Epithelial cell of proximal tubule (primary cell): ENCODE measurements around the gene RNF208. TPM values are rescaled to one million over a fixed set of nuclear protein-coding genes. Genes with fewer than 3 reads are reported as not detected.

Experiments used
- DNase-seq: peaks from one replicate; pipeline ENCODE4 v3.0.0-alpha.2; 2011; ENCODE audit warnings: low read depth
- H3K4me3 ChIP-seq: 2 replicates; pipeline ENCODE4 v1.5.1; 2011; ENCODE audit warnings: low read depth, mild to moderate bottlenecking, low read length
- CTCF ChIP-seq: conservative IDR thresholded peaks from 2 replicates; pipeline ENCODE4 v1.5.1; 2012; ENCODE audit warnings: low read depth, mild to moderate bottlenecking, low read length
- total RNA-seq: library from RNA; depleted of rRNA; stranded (reverse); fragments of >200 nt; gene quantifications from 2 replicates; pipeline ENCODE4 v1.2.3, GENCODE V29; 2015

The RNF208 gene
- total RNA-seq, 1 donor from 2014 or later, result 1.5 TPM

- TF ChIP-seq CTCF, result no peak
- DNase-seq, result no peak
Observed at GRCh38 chr9:137172901-137173795, 48.9 kb downstream of the RNF208 start.

GRCh38 chr9:137171149-137171900 is 50.7 kb downstream of the RNF208 start:
- no peak for TF ChIP-seq CTCF
- H3K4me3 ChIP-seq, result no peak overlapping the region
- no peak for DNase-seq

More at GRCh38 chr9:137172901-137173795, 48.9 kb downstream of the RNF208 start:
- H3K4me3 ChIP-seq, result no peak overlapping the region

GRCh38 chr9:137170486-137171148 is 51.4 kb downstream of the RNF208 start:
- no peak overlapping the region for H3K4me3 ChIP-seq
- DNase-seq, result no peak
- no peak for TF ChIP-seq CTCF

Other genes starting within 250 kb of the RNF208 start
- gene PTGDS, start 244.7 kb downstream of the RNF208 start, total RNA-seq, result not detected in 2 replicates
- gene LCNL1, start 239.2 kb downstream of the RNF208 start, total RNA-seq, result not detected in 2 replicates
- gene PAXX, start 229.8 kb downstream of the RNF208 start, total RNA-seq, result 70.1 and 81.7 TPM in 2 replicates
- 2.2 and 2.4 TPM in 2 replicates for gene CLIC3, start 225.7 kb downstream of the RNF208 start, total RNA-seq
- 3.0 and 7.6 TPM in 2 replicates for gene ABCA2, start 194.0 kb downstream of the RNF208 start, total RNA-seq
- not detected in 2 replicates for gene FUT7, start 190.2 kb downstream of the RNF208 start, total RNA-seq
- gene NPDC1, start 176.1 kb downstream of the RNF208 start, total RNA-seq, result 19.7 and 47.7 TPM in 2 replicates
- gene ENTPD2, start 168.2 kb downstream of the RNF208 start, total RNA-seq, result 0.87 TPM in 1 of 2 replicates, not detected in the other
- gene SAPCD2, start 151.7 kb downstream of the RNF208 start, total RNA-seq, result 25.6 and 51.3 TPM in 2 replicates
- 2.1 and 2.2 TPM in 2 replicates for gene UAP1L1, start 144.7 kb downstream of the RNF208 start, total RNA-seq
- 46.0 and 74.3 TPM in 2 replicates for gene MAN1B1, start 135.3 kb downstream of the RNF208 start, total RNA-seq
- 66.9 and 125 TPM in 2 replicates for gene DPP7, start 107.5 kb downstream of the RNF208 start, total RNA-seq
- gene GRIN1, start 83.1 kb downstream of the RNF208 start, total RNA-seq, result not detected in 2 replicates
- gene LRRC26, start 52.2 kb downstream of the RNF208 start, total RNA-seq, result not detected in 2 replicates
- not detected in 2 replicates for gene TMEM210, start 50.2 kb downstream of the RNF208 start, total RNA-seq
- gene ANAPC2, start 33.7 kb downstream of the RNF208 start, total RNA-seq, result 16.7 TPM in 2 replicates
- gene SSNA1, start 33.6 kb downstream of the RNF208 start, total RNA-seq, result 139 and 185 TPM in 2 replicates
- gene TPRN, start 21.5 kb downstream of the RNF208 start, total RNA-seq, result 10.5 and 13.5 TPM in 2 replicates
- gene TMEM203, start 16.6 kb downstream of the RNF208 start, total RNA-seq, result 39.4 and 44.9 TPM in 2 replicates
- gene NDOR1, start 16.5 kb downstream of the RNF208 start, total RNA-seq, result 22.0 and 26.9 TPM in 2 replicates
- gene CYSRT1, start 2.9 kb upstream of the RNF208 start, total RNA-seq, result 0.17 and 0.94 TPM in 2 replicates
- not detected in 2 replicates for gene RNF224, start 5.3 kb upstream of the RNF208 start, total RNA-seq
- 0.07 TPM in 1 of 2 replicates, not detected in the other for gene SLC34A3, start 8.7 kb upstream of the RNF208 start, total RNA-seq
- gene TUBB4B, start 19.0 kb upstream of the RNF208 start, total RNA-seq, result 725 and 1,240 TPM in 2 replicates
- not detected in 2 replicates for gene STPG3, start 29.0 kb upstream of the RNF208 start, total RNA-seq
- 47.7 and 71.0 TPM in 2 replicates for gene NELFB, start 33.1 kb upstream of the RNF208 start, total RNA-seq
- 48.5 and 56.1 TPM in 2 replicates for gene TOR4A, start 55.5 kb upstream of the RNF208 start, total RNA-seq
- 2.2 and 4.9 TPM in 2 replicates for gene NRARP, start 80.0 kb upstream of the RNF208 start, total RNA-seq
- gene EXD3, start 200.9 kb upstream of the RNF208 start, total RNA-seq, result 4.1 and 29.2 TPM in 2 replicates
- gene NOXA1, start 201.2 kb upstream of the RNF208 start, total RNA-seq, result 0.14 and 2.1 TPM in 2 replicates
- gene ENTPD8, start 219.1 kb upstream of the RNF208 start, total RNA-seq, result not detected in 2 replicates
- 33.2 and 62.7 TPM in 2 replicates for gene NSMF, start 237.1 kb upstream of the RNF208 start, total RNA-seq